OCI-LY3 (cell line): ENCODE measurements around the gene ITPKC.

Experiments
- EZH2phosphoT487 ChIP-seq: fragments of 200-600 bp; shearing (Covaris generic); IDR thresholded peaks from 2 replicates; pipeline ENCODE4 v1.6.1; 2018; ENCODE audit warnings: antibody characterized with exemption, mixed run types, low read depth
- TF ChIP-seq, protein P1 (sequence below): fragments of 200-600, 300-600 bp; sonication (generic); IDR thresholded peaks from 2 replicates; pipeline ENCODE4 v1.5.1; 2014; ENCODE audit warnings: antibody characterized with exemption, low read length, low read depth

DNA sequence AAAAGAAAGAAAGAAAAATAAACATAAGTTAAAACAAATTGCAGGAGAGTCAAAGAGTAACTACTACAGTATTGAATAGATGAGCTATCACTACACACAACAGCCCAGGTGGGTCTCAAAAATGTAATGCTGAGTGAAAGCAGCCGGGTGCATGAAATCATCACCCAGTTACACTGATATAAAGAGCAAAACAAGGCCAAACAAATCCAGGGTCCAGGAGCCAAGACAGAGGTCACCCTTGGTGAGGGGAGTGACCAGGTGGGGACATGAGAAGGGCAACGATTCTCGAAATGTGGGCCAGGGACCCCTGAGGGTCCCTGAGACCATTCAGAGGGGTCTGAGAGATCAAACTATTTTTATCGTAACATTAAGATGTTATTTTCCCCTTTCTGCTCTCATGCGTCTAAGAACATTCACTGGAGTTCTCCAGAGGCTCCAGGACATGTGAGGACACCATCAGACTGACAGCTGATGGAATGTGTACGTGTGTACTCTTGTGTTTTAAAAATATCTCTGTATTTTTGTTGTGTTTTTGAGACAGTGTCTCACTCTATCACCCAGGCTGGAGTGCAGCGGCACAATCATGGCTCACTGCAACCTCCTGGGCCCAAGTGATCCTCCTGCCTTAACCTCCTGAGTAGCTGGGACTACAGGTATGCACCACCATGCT, 10.8 kb upstream of the ITPKC start:
- TF ChIP-seq, protein P1, sequence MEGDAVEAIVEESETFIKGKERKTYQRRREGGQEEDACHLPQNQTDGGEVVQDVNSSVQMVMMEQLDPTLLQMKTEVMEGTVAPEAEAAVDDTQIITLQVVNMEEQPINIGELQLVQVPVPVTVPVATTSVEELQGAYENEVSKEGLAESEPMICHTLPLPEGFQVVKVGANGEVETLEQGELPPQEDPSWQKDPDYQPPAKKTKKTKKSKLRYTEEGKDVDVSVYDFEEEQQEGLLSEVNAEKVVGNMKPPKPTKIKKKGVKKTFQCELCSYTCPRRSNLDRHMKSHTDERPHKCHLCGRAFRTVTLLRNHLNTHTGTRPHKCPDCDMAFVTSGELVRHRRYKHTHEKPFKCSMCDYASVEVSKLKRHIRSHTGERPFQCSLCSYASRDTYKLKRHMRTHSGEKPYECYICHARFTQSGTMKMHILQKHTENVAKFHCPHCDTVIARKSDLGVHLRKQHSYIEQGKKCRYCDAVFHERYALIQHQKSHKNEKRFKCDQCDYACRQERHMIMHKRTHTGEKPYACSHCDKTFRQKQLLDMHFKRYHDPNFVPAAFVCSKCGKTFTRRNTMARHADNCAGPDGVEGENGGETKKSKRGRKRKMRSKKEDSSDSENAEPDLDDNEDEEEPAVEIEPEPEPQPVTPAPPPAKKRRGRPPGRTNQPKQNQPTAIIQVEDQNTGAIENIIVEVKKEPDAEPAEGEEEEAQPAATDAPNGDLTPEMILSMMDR: no peak
- TF ChIP-seq EZH2phosphoT487: no peak
